GM19351 (cell line): ENCODE data around the gene PGM2L1.
"Not testable (repeated sequence)": the region's sequence is repeated elsewhere in the genome, so short reads cannot be mapped to it uniquely, and the experiment has no call there.

Experiments used
- ATAC-seq: cut with Tn5 transposase; IDR thresholded peaks from one replicate; pipeline ENCODE4 v1.9.1; 2021; ENCODE audit warnings: mild to moderate bottlenecking, moderate library complexity; ENCODE audit not compliant: unreplicated experiment

Gene PGM2L1

DNA sequence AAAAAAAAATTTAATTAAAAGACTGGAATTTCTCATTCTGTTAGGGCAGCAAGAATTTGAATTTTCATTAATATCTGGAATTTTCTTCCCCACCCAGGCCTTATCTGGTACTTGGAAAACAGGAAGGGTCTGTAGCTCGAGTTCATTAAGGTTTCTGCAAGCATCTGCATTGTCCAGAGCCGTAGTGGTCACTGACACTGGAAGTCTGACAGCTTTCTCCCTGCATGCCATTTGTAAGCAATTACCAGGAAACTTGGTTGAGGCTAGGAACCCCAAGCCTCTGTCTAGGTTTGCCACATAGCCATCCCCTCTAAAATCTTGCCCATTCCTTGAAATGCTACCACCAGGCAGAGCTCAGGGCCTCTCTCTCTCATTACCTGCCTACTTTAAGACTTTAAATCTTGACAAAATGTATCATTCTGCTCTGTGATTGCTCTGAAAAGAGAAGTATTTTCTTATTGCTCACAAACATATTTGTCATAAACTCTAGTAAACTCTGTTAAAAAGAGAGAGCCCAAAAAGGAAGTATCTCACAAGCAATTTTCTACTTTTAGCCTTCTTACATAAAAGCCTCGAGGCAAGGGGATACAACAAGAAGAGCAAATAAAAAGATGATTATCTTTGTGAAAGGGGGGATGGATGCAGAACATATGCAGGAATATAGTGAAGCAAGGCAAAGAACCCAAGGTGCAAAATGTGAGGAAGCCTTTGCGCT is 5.5 kb upstream of the PGM2L1 start:
- ATAC-seq: no peak

- no peak for ATAC-seq
These were observed 2.4 kb upstream of the PGM2L1 start for GRCh38 chr11:74400606-74401005.

DNA sequence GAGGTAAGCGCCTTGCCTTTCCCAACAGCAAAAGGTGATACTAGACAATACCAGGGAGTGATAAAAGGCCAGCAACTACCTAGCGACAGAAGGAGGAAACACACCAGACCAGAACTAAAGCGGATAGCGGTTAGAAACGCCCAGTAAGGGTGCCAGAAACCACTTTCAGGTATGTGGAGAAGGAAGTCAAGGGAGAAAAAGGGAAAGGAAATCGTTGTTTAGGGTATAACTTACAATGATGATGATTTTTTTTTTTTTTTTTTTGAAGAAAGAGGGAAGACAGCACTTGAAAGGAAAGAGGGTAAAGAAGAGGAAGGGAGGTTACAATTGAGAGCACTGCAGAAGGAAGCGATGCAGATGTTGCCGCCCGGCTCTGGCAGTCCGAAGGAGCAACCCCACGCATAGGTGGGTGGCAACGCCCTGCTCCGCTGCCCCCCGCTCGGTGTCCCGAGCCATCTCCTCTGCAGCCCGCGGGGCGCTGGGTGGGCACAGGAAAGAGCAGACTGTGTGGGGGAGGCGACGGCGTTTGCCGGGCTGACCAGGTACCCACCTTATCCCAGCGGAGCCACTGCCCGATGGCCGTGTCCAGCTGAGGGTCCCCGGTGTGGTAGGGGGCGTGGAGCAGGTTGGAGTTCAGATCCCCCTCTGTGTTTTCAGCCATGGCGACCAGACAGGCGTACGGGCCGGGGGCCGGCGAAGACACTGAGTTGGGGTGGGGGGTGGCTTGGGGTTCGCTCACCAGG is 561 bp downstream of the PGM2L1 start:
- no peak for ATAC-seq

GRCh38 chr11:74392256-74392655 is 6.0 kb downstream of the PGM2L1 start:
- no peak for ATAC-seq

DNA sequence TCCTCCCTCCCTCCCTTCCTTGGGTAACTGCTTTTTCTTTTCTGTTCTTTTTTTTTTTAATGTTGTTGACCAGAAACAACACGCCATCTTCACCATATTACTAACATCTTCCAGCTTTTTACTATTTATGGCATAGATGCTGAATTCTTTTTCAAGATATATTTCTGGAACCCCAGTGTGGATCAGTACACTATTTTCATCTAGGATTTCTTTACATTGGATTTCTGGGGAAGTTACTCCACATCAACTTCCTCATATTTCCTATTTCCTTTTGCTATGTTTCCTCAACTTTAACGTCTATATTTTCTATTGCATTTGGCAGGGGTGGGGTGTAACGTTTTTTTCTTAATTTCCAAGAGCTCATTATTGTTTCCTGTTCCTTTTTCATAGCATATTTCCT is 7.0 kb downstream of the PGM2L1 start:
- no peak for ATAC-seq

GRCh38 chr11:74390697-74391096 is 7.5 kb downstream of the PGM2L1 start:
- no peak for ATAC-seq

DNA sequence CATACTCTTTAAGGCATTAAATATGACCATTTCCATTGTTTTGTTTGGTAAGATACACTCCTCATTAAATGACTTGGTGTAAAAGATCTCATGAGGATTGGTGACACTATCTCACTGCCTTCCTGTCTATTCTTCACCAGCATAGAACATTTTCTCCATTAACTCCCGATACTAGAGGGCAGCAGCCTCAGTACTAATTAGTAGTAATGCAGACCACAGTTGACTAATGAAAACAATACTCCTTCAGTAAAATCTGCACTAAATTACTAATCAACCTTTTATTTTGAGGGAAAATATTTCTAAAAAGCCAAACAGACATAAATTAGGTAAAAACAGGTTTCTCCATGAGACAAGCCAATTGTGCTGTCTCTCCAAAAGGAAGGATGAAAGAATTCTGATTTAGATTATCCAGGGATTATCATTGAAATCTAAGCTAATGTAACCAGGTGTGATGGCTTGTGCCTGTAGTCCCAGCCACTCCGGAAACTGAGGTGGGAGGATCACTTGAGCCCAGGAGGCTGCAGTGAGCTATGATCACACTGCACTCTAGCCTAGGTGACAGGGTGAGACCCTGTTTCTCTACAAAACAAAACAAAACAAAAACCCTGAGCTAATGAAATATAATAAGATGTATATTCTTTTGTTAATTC is 9.4 kb downstream of the PGM2L1 start:
- no peak for ATAC-seq

- no peak for ATAC-seq
These were observed 13.6 kb downstream of the PGM2L1 start for GRCh38 chr11:74384641-74385040.

DNA sequence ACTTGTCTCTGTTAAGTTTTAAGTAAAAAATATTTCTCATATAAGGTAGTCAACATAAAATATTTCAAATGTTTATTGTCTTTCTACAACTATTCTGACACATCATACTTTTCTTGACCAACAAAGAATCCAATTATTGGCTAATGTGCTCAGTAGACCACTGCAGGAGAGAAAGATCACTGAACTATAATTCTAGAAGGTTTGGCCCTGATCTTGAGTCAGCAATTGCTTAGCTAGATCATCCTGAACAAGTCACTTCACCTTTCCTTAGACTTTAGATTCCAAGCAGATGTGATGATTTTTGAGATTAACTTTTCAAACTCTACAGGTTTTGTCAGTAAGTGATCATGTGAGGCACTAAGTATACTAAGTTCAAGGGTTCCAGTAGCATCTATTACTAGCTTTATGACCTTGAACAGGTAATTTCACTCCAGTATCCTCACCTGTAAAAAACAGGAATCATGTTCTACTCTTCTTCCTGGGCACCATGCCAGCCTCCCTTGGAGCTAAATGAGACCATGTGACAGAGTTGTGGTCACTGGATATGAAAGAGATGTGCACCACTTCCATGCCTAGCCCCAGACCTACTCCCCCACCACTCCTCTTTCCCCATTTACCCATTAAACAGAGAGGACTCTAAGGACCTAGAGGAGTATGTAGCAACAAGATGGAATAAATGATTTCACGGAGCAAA is 17.3 kb downstream of the PGM2L1 start:
- ATAC-seq: no peak

- no peak for ATAC-seq
These were observed 20.5 kb downstream of the PGM2L1 start for GRCh38 chr11:74377689-74378088.

DNA sequence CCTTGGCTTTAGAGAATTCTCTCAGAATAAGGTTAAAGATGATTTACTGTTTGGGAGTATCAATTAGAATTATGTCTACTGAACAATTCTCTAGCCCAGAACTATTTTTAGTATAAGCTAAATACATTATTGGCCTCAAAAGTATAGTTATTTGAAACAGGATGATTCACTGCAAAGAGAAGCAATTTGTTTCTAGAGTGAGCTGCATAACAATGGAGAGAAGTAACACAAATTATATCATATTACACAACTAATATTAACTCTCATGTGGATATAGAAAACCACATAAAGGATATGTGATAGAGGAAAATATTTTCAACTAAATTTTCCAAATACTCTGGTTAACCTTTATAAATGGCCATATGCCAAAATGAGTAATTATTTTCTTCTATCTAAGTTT is 24.9 kb downstream of the PGM2L1 start:
- ATAC-seq: no peak

DNA sequence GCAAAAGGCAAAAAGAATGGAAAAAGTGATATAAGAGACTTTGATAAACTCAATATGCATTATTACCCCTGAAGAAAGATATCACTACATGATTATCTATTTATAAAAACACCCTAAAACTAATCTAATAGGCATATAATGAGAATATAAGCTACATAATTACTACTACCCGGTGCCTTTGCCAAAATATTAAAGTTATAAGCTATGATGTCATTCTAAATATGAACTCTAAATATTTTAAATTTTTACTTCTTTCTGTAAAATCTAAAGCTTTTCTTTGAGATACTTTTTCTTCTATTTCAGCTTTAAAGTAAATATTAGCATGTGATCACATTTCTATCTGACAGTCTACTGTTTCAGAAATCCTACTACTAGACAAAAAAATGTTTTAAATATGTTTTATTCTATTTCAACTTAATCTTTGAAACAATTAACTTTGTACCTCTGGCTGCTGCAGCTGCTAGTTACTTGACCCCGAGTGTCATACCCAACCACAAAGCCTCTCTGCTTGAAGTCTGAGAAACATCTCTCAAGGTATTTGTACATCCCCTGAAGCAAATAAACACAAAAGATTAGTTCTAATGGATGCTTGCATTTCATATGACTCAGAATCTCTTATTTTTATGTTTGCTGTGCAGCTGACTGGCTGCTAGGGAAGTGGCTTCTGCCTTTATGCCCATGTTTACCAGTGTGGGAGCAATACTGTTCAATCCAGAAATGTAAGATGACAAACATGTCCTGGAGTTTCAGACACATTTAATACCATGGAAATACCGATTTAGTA is 26.8 kb downstream of the PGM2L1 start:
- no peak for ATAC-seq

- ATAC-seq: no peak
These were observed 28.1 kb downstream of the PGM2L1 start for GRCh38 chr11:74370123-74370522.

- ATAC-seq: no peak
These were observed 30.4 kb downstream of the PGM2L1 start for GRCh38 chr11:74367881-74368280.

DNA sequence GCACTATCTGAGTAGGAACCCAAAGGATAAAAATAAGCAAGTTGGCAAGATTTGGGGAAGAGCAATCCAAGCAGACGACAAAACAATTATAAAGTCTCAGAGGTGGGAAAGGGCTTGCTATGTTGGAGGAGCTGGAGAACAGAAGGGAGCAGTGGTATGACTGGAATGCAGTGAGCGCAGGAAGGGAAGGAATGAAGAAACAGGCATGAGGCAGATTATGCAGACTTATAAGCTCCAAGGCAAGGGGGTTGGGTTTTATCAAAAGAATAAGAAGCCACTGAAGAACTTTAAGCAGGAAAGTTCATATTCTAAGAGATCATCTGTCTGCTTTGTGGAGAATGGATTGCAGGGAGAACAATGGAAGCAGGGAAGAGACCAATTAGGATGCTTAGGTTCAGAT is 31.7 kb downstream of the PGM2L1 start:
- no peak for ATAC-seq

DNA sequence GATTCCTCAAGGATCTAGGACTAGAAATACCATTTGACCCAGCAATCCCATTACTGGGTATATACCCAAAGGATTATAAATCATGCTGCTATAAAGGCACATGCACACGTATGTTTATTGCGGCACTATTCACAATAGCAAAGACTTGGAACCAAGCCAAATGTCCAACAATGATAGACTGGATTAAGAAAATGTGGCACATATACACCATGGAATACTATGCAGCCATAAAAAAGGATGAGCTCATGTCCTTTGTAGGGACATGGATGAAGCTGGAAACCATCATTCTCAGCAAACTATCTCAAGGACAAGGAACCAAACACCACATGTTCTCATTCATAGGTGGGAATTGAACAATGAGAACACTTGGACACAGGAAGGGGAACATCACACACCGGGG is 32.4 kb downstream of the PGM2L1 start:
- not testable (repeated sequence) for ATAC-seq

GRCh38 chr11:74357449-74357848 is 40.8 kb downstream of the PGM2L1 start:
- no peak for ATAC-seq

GRCh38 chr11:74355626-74356025 is 42.6 kb downstream of the PGM2L1 start:
- ATAC-seq: no peak

- ATAC-seq: no peak
These were observed 44.2 kb downstream of the PGM2L1 start for GRCh38 chr11:74354036-74354435.

GRCh38 chr11:74347381-74347780 is 50.9 kb downstream of the PGM2L1 start:
- no peak for ATAC-seq

- no peak for ATAC-seq
These were observed 52.8 kb downstream of the PGM2L1 start for GRCh38 chr11:74345420-74345819.
